GM21576 (cell line): Measurements from ENCODE around the gene UBE3B.

Experiments
- ATAC-seq: cut with Tn5 transposase; IDR thresholded peaks from one replicate; pipeline ENCODE4 v1.9.1; 2021; ENCODE audit warnings: mild to moderate bottlenecking, moderate library complexity; ENCODE audit not compliant: unreplicated experiment

UBE3B gene

DNA sequence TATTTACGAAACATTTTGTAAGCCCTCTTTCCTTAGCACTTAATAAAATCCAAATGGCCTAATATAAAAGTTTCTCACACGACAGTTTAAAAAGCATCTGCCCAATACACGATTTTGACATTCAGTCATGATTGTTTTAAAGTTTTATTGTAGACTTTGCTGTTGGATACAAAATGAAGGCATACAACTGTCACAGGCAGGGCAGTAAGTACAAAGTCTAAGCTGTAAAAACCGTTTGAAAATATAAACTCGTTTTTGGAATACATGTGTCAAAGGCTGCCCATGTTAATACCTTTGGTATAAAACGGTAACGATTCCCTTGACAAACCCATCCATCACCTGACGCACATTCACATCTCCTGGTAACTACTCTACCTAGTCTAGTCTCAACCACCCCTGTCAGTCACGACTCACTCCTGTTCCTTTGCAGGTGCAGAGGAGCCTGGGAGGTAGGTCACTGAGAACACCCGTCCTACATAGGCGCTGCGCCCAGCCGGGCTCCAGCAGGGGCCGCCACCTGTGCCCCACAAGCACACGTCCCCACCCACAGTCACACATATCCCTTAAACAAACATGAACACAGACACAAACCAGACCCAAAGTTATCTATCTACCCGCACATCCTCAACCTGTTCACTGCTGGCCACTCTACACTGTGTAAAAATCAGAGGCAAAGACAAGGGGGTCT, 27.4 kb upstream of the UBE3B start:
- no peak for ATAC-seq

DNA sequence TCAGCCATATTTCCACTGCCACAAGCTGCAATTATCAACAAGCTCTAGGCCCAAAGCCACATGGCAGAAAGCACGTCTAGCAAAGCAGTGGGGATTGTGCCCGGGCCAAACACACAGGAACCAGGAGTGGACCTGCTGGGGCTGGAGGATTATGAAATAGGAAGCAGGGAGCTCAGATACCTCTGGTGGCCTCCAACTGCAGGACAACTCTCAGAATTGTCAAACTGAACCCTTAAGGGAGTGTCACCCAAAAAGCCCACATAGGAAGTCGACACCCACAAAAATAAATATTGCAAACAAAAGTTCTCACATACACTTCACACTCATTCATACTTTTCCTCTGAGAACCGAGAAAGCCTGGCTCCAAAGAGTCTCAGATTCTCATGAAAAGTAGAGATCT, 26.5 kb upstream of the UBE3B start:
- ATAC-seq: no peak

GRCh38 chr12:109451400-109451799, 26.0 kb upstream of the UBE3B start:
- no peak for ATAC-seq

DNA sequence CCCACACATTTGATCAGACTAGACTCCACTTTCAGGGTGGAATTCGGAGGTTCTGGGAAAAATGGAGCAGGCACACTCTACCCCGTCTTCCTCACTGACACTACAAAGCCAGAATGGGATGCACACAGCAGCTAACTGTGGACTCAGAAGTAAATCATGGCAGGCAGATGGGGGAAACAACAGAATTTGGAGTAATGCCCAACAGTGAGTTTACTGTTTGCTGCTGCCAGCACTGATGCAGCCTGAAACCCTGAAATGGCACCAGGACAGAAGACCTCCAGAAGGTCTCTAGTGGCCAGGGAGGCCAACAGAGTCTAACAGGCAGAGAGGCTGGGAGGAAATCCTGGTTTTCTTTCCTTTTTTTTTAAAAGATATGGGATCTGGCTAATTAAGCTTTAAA, 24.9 kb upstream of the UBE3B start:
- no peak for ATAC-seq

GRCh38 chr12:109455706-109456105, 21.7 kb upstream of the UBE3B start:
- ATAC-seq: no peak

DNA sequence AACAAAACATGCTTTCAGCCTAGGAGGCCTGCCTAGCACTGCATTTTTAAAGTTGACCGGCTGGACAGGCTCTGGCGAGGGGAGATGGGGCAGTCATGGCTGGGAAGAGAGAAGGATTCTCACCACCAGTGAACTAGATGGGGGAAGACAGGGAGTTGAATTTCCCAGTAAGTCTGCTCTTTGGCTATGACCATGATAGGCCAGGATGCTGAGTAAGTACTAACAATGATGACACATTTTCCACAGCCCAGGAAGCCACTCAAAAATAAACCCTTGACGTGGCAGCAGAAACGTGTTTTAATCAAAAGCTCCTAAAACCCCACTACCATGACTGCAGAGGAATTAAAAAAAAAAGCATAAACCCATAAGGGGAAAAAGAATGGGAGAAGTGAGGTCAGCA, 19.3 kb upstream of the UBE3B start:
- ATAC-seq: no peak

DNA sequence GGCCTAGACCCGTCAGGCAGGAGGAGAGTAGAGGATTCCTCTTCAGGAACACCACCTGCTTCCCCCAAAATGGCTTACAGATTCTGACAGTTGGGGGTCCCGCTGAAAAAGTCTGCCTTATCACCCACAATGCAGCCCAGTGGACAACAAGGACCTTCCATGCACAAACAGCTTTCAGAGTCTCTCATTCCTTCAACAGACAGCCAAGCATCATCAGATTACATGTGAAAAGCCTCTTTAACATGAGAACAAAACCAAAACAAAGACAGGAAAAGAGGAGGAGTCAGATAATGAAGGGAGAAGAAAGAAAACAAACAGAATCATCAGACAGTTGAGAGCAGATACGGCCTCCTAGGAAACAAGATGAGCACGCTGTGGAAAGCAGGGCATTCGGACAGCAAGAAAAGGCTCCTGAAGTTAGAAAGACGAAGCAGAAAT, 18.6 kb upstream of the UBE3B start:
- no peak for ATAC-seq

DNA sequence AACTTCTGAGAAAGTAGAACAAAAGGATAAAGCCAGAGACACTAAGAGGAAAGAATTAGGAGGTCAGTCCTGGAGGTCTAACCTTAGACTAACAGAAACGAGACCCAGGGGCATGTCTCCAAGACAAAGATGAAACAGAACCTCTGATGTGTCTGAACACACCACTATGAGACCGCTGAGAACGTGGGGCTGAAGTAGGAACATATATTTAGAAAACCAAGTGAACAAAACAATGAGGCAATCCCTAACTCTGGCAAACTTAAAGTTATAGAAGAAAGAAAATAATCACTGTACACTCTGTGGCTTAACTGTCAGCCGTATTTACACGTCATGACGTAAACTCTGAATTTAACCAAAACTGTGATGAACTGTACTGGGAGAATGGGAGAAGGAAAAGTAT, 18.2 kb upstream of the UBE3B start:
- no peak for ATAC-seq

GRCh38 chr12:109460538-109460937, 16.9 kb upstream of the UBE3B start:
- ATAC-seq: no peak

DNA sequence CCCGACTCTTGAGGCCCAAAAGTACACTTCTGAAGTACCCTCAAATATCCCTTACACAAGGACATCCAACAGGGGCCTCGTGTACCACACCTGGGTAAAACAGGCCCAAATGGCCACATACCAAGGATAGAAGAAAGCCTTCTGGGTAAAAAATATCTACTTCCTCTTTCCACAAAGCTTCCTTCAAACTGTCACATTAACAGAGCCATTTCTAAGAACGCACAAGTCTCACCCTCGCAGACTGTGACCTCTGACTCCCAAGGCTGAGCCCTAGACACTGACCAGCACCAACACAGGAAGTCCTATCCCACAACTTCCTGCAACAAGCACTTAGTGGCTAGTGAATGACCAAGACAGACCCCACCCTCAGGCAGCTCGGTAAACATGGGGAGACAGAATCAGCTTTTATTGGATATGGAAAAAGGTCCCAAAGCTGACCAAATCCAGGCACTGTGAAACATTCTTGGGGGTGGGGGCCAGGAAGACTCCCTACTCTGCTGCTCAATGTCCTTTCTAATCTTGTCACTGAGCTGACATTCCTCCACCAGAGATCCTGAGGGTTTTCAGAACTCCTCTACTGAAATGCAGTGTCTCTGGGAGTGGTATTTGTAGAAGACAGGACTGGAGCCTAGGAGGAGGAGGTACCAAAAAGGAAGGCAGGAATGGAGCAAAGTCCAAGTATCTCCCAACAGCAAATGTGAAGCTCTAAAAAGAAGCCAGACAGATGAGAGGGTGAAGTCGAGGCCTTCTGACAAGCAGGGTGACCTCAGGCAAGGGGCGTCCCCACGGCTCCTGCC, 16.2 kb upstream of the UBE3B start:
- ATAC-seq: no peak

- no peak for ATAC-seq
Observed at GRCh38 chr12:109461846-109462756, 15.3 kb upstream of the UBE3B start.

- ATAC-seq: no peak
Observed at GRCh38 chr12:109462868-109463692, 14.4 kb upstream of the UBE3B start.

- ATAC-seq: no peak
Observed at GRCh38 chr12:109463756-109464155, 13.7 kb upstream of the UBE3B start.

- no peak for ATAC-seq
Observed at GRCh38 chr12:109464642-109465351, 12.6 kb upstream of the UBE3B start.

- ATAC-seq: no peak
Observed at GRCh38 chr12:109466305-109466704, 11.1 kb upstream of the UBE3B start.

GRCh38 chr12:109466821-109467220, 10.6 kb upstream of the UBE3B start:
- ATAC-seq: no peak

DNA sequence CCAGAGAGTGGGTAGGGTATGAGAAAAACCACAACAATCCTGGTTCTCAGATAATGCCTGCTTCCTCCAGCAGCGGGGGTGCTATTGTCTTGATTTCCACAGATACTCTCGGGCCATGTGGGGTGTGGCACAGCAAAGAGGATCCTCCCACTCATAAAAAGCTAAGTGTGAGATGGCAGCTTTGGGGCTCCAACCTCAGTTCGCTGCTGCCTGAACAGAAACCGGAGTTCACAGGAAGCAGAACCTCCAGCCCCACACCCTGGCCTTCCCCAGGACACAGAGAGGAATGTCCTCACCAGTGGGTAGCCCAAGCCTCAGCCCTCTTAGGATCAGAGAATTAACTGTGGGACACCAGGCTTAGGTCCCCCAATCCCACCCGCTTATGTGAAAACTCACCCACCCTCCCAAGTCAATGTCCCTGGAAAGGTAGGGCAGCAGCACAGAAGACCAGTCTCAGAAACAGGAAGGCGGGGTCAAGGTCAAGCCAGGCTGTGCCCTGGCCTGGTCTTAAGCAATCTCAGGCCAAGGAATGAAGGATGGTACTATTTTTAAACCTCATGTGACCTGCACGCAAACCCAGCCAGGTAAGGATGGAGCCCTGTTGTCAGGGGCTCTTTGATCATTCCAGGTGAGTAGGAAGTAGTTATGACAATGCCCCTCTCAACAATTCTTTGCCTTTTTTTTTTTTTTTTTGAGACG, 9.3 kb upstream of the UBE3B start:
- ATAC-seq: no peak

DNA sequence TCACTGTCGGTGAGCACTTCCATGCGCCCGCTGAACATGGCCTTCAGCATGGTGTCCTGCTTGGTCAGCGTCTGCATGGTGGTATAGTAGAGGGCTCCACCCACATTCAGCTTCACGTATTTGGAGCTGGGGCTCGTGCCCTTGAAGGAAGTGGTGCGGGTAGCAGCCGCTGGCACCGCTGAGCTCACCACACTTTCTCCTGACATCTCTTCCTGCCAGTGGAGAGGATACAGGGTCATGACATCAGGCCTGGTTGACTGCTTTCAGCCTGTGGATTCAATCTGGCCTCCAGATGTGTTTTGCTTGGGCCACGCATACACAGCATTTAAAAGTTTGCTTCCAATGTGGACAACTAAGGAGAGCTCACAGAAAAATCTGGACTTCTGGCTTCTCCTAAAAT, 7.9 kb upstream of the UBE3B start:
- no peak for ATAC-seq

GRCh38 chr12:109473006-109473405, 4.4 kb upstream of the UBE3B start:
- no peak for ATAC-seq
